Activated T-cell treated with anti-CD3 and anti-CD28 coated beads, Interleukin-2, amount 50 U/mL, for 24 hours (primary cell): Measurements from ENCODE around the gene LAMA5.

Experiments
- DNase-seq: peaks from one replicate; pipeline ENCODE4 v3.0.0-alpha.2; 2020
- H3K27ac Mint-ChIP-seq: 2 replicates; pipeline ENCODE4 v1.8.0; 2020; ENCODE audit warnings: mild to moderate bottlenecking, mixed read lengths
- H3K27me3 Mint-ChIP-seq: 2 replicates; pipeline ENCODE4 v1.8.0; 2020; ENCODE audit warnings: mixed read lengths
- H3K36me3 Mint-ChIP-seq: 2 replicates; pipeline ENCODE4 v1.8.0; 2020; ENCODE audit warnings: low read depth, mixed read lengths
- H3K4me1 Mint-ChIP-seq: 2 replicates; pipeline ENCODE4 v1.8.0; 2020; ENCODE audit warnings: low read depth, mixed read lengths
- H3K4me3 Mint-ChIP-seq: 2 replicates; pipeline ENCODE4 v1.8.0; 2020; ENCODE audit warnings: mild to moderate bottlenecking, moderate library complexity, mixed read lengths
- H3K9me3 Mint-ChIP-seq: 2 replicates; pipeline ENCODE4 v1.8.0; 2020; ENCODE audit warnings: mixed read lengths

Gene LAMA5

GRCh38 chr20:62355516-62355877 lies 11.6 kb downstream of the LAMA5 start:
- Mint-ChIP-seq H3K9me3 (no peaks in the 10 kb centered on the region), H3K4me3 (no peak overlapping the region), H3K36me3 (no peaks in the 10 kb centered on the region), H3K27me3 (peaks cover 6% of the 10 kb centered on the region), H3K27ac (no peak overlapping the region), H3K4me1 (no peaks in the 10 kb centered on the region)
- DNase-seq: no peak

- Mint-ChIP-seq H3K4me3 (no peak overlapping the region), H3K27ac (no peak overlapping the region), H3K36me3 (no peaks in the 10 kb centered on the region), H3K4me1 (no peaks in the 10 kb centered on the region), H3K9me3 (no peaks in the 10 kb centered on the region), H3K27me3 (peaks cover 6% of the 10 kb centered on the region)
- DNase-seq: no peak
These were observed 12.2 kb downstream of the LAMA5 start for GRCh38 chr20:62354811-62355341.

GRCh38 chr20:62354031-62354808 lies 12.9 kb downstream of the LAMA5 start:
- Mint-ChIP-seq H3K27me3 (peaks cover 6% of the 10 kb centered on the region), H3K4me3 (no peak overlapping the region), H3K27ac (no peak overlapping the region), H3K9me3 (peaks cover 2% of the 10 kb centered on the region), H3K36me3 (no peaks in the 10 kb centered on the region), H3K4me1 (no peaks in the 10 kb centered on the region)
- no peak for DNase-seq

GRCh38 chr20:62353289-62354030 lies 13.7 kb downstream of the LAMA5 start:
- Mint-ChIP-seq H3K9me3 (peaks cover 5% of the 10 kb centered on the region), H3K4me3 (no peak overlapping the region), H3K4me1 (no peaks in the 10 kb centered on the region), H3K27ac (no peak overlapping the region), H3K36me3 (no peaks in the 10 kb centered on the region), H3K27me3 (peaks cover 6% of the 10 kb centered on the region)
- DNase-seq: no peak

DNA sequence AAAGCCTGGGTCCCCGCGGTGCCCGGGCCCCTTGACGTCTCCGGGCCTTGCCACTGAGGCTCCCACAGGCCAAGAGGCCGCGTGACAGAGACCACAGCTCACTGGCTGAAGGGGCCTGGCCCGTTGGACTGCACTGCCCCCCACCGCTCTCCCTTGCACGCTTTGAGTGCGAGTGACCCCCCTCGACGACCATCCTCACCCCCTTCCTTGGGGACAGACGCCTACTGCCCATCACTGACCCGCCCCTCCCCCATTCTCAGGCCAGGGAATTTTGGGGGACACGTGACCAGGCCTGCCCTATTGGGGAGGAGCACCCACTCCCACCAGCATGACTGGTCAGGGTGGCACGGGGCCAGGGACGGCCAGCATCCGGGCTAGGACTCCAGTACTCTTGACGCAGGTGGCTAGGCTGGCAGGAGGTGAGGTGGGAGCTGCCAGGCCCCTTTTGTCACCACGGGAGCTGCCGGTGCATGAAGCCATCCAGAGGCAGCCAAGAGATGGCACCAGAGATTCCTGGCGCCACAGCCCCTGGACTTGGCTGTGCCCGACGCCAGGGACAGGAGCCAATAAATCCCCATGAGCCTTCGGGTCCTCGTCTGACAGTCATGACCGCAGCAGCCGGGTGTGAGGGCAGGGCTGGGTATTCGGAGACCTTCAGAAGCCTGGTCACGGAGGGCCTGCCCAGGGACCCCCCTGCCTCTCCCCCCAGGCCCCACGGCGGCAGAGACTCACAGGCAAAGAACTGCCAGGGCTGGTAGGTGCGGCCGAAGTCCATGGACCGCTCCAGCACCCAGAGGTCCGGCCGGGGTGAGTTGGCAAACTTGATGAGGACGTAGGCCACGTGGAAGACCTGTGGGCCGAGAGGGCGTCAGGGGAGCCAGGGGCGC lies 14.5 kb downstream of the LAMA5 start:
- Mint-ChIP-seq H3K4me1 (no peaks in the 10 kb centered on the region), H3K27me3 (peaks cover 6% of the 10 kb centered on the region), H3K36me3 (no peaks in the 10 kb centered on the region), H3K9me3 (peaks cover 5% of the 10 kb centered on the region), H3K4me3 (no peak overlapping the region), H3K27ac (no peak overlapping the region)
- DNase-seq: no peak

DNA sequence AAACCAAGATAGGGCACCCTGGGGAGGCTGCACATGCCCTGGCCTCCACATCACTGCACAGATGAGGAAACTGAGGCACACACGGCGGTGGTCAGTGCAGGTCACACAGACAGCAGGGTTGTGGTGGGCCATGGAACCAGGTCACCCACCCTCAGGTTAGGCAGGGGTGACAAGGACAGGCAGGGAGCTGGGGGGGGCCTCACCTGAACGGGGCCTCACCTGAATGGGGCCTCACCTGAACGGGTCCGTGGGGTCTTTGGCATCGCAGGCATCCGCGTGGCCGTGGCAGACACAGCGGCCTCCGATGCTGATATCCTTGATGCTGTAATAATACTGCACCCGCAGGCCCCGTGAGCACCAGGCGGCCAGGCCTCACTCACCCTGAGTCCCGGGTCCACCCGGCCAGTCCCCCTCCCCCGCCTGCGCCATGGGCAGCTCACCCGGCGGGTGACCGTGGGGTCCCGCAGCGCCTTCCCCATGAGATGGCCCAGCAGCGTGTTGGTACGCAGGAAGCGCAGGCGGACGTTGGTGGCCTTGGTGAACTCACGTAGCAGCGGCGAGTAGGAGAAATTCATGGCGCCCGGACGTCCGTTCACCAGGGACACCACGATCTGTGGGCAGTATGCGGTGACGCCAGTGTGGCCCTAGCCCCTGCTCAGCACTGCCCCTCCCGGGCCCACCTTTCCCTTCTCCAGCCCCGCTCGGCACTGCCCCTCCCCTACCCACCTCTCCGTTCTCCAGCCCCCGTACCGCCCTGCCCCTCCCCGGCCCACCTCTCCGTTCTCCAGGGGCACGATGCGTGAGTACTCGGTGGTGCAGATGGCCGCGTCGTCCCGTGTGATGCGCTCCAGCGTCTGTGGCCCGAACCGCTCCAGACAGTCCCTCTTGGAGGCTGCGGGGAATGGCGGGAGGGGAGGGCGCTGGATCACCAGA lies 15.4 kb downstream of the LAMA5 start:
- Mint-ChIP-seq H3K27me3 (peaks cover 6% of the 10 kb centered on the region), H3K36me3 (no peaks in the 10 kb centered on the region), H3K27ac (no peak overlapping the region), H3K9me3 (peaks cover 5% of the 10 kb centered on the region), H3K4me3 (no peak overlapping the region), H3K4me1 (no peaks in the 10 kb centered on the region)
- no peak for DNase-seq

DNA sequence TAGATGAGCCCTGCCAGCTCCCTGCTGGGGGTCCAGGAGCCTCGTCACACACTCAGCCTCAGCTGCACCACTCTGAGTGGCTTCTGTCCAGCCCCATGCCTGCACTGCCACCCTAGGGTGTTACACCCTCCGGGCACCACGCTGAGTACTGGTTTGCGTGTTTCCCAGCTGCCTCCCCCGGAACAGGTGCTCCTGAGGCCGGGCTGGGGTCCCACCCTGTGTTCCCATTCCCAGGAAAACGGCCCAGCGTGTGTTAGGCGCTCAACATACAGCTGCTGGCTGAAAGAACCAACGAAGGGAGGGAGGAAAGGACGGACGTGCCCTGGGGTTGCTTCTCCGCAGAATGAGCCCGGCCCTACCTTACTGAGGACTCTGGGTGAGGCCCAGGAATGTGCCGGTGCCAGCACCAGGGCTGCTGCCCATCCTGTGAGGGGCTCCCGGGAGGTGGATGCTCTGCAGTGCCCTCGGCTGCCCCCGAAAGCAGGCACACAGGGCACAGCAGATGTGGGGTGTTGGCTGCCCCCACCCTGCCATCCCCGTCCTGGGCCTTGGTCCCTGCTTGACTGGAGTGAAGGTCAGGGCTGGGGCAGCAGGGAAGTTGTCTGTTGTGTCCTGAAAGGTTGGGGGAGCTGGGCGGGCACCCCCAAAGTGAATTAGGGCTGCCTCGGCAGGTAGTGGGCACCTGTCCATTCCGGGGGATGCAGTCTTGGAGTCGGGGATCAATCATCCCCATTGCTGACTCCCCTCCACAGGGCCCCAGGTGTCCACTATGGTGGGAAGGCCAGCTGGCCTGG lies 16.3 kb downstream of the LAMA5 start:
- Mint-ChIP-seq H3K27ac (no peak overlapping the region), H3K27me3 (peaks cover 1% of the 10 kb centered on the region), H3K4me3 (no peak overlapping the region), H3K4me1 (no peaks in the 10 kb centered on the region), H3K9me3 (peaks cover 5% of the 10 kb centered on the region), H3K36me3 (no peaks in the 10 kb centered on the region)
- DNase-seq: no peak

DNA sequence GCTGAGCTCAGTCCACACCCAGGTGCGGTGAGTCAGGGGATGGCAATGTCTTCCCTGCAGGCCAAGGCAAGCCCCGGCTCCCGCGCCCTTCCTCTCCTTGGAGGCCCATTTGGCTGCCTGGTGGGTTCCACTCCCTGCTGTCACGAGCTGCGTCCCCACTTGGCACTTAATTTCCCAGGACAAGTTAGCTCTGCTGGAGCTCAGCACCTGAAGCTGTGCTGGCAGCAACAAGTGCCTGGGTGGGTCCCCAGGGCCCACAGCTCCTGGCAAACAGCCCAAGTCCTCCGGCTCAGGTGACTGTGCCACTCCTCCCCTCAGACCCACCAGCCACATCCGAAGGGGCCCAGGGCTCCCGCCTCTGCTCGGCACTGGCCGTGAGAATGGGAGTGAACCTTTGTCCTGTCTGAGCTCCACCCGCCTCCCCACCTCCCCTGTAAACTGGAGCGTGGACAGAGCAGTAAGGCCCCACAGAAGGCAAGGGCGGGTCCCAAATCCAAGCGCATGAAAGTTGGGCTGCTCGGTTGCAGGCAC lies 16.9 kb downstream of the LAMA5 start:
- no peak for DNase-seq
- Mint-ChIP-seq H3K36me3 (no peaks in the 10 kb centered on the region), H3K4me3 (no peak overlapping the region), H3K27me3 (no peaks in the 10 kb centered on the region), H3K4me1 (no peaks in the 10 kb centered on the region), H3K9me3 (peaks cover 5% of the 10 kb centered on the region), H3K27ac (no peak overlapping the region)

DNA sequence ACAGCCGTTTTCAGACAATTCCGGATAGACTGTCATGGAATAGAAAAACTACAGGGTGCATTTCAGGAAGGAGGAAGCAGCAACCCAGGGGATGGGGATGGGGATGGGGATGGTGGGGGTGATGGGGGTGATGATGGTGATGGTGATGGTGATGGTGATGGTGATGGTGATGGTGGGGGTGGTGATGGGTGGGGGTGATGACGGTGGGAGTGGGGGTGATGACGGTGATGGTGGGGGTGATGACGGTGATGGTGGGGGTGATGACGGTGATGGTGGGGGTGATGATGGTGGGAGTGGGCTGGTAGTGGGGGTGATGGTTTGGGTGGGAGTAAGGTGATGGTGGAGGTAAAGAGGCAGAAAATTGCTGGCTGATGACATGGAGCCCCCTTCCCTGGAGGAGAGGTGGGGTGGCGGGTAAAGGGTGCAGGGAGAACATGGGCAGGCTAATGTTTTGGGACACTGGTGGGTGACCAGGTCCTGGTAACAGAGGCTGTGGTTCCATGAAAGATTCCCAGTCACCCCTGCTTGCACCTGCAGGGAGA lies 17.5 kb downstream of the LAMA5 start:
- Mint-ChIP-seq H3K27me3 (no peaks in the 10 kb centered on the region), H3K27ac (no peak overlapping the region), H3K9me3 (peaks cover 5% of the 10 kb centered on the region), H3K4me3 (no peak overlapping the region), H3K36me3 (no peaks in the 10 kb centered on the region), H3K4me1 (no peaks in the 10 kb centered on the region)
- no peak for DNase-seq

GRCh38 chr20:62348604-62349003 lies 18.5 kb downstream of the LAMA5 start:
- Mint-ChIP-seq H3K4me1 (no peaks in the 10 kb centered on the region), H3K36me3 (no peaks in the 10 kb centered on the region), H3K9me3 (peaks cover 5% of the 10 kb centered on the region), H3K27ac (no peak overlapping the region), H3K27me3 (no peaks in the 10 kb centered on the region), H3K4me3 (no peak overlapping the region)
- no peak for DNase-seq

DNA sequence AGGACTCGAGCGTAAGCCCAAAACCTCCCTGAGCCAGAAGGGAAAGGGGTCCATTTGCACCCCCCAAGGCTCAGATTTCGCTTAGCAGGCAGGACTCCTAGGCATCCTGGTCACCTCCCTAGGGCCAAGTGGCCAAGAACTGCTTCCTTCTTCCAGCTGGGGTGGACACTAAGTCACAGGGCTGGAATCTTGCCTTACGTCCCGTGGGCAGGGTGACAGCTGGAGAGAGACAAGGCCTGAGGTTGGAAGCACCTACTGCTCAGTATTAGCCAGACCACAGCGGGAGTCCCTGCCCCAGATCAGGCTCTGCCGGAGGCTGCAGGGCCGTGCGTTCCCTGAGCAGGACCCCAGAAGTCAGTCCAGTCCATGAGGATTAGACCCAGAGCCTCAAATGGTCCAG lies 19.7 kb downstream of the LAMA5 start:
- Mint-ChIP-seq H3K9me3 (peaks cover 5% of the 10 kb centered on the region), H3K27me3 (no peaks in the 10 kb centered on the region), H3K36me3 (no peaks in the 10 kb centered on the region), H3K4me3 (no peak overlapping the region), H3K4me1 (no peaks in the 10 kb centered on the region), H3K27ac (no peak overlapping the region)
- no peak for DNase-seq

- Mint-ChIP-seq H3K4me3 (no peak overlapping the region), H3K9me3 (peaks cover 5% of the 10 kb centered on the region), H3K36me3 (no peaks in the 10 kb centered on the region)
These were observed 20.0 kb downstream of the LAMA5 start for GRCh38 chr20:62347151-62347404.

More at GRCh38 chr20:62347151-62347404, 20.0 kb downstream of the LAMA5 start:
- H3K27me3 Mint-ChIP-seq: no peaks in the 10 kb centered on the region
- H3K4me1 Mint-ChIP-seq: no peaks in the 10 kb centered on the region
- DNase-seq: no peak
- no peak overlapping the region for H3K27ac Mint-ChIP-seq
